ENCODE results near the gene TNFRSF21.

DNA sequence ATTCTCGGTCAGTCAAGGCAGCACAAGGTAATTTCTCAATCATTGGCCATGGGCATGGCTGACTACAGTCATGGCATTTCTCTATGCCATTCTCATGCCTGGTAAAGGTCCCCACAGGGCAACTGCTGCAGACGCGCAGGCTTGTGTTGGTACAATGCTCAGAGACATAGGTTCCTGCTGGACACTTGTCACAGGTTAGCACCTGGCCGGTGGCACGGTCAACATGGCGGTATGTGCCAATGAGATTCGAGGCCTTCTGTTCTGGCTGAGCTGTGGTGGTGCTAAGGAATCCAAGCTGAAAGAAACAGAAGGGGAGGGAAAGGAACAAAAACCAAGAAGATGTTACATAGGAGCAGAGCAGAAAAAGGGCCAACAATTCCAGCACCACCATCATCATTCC lies 23.4 kb downstream of the TNFRSF21 start:
- TF ChIP-seq TAF1 (IDR thresholded peaks at IDR 0.05; ENCODE audit: low read depth) (no peak), FOXM1 (IDR thresholded peaks at IDR 0.05; ENCODE audit: borderline replicate concordance, low read depth) (no peak), EGR1 (IDR thresholded peaks at IDR 0.05) (no peak), RAD21 (IDR thresholded peaks at IDR 0.05; ENCODE audit: low read depth) (no peak), TEAD4 (IDR thresholded peaks at IDR 0.05) (no peak)
- TF ChIP-seq, protein P1, sequence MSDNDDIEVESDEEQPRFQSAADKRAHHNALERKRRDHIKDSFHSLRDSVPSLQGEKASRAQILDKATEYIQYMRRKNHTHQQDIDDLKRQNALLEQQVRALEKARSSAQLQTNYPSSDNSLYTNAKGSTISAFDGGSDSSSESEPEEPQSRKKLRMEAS (IDR thresholded peaks at IDR 0.05) = no peak
- TF ChIP-seq, protein P2, sequence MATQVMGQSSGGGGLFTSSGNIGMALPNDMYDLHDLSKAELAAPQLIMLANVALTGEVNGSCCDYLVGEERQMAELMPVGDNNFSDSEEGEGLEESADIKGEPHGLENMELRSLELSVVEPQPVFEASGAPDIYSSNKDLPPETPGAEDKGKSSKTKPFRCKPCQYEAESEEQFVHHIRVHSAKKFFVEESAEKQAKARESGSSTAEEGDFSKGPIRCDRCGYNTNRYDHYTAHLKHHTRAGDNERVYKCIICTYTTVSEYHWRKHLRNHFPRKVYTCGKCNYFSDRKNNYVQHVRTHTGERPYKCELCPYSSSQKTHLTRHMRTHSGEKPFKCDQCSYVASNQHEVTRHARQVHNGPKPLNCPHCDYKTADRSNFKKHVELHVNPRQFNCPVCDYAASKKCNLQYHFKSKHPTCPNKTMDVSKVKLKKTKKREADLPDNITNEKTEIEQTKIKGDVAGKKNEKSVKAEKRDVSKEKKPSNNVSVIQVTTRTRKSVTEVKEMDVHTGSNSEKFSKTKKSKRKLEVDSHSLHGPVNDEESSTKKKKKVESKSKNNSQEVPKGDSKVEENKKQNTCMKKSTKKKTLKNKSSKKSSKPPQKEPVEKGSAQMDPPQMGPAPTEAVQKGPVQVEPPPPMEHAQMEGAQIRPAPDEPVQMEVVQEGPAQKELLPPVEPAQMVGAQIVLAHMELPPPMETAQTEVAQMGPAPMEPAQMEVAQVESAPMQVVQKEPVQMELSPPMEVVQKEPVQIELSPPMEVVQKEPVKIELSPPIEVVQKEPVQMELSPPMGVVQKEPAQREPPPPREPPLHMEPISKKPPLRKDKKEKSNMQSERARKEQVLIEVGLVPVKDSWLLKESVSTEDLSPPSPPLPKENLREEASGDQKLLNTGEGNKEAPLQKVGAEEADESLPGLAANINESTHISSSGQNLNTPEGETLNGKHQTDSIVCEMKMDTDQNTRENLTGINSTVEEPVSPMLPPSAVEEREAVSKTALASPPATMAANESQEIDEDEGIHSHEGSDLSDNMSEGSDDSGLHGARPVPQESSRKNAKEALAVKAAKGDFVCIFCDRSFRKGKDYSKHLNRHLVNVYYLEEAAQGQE (IDR thresholded peaks at IDR 0.05; ENCODE audit: low read depth) = no peak

Measured in Ishikawa (cell line).